ENCODE results near the gene DMD. TPM values are rescaled to one million over a fixed set of nuclear protein-coding genes. Genes with fewer than 3 reads are reported as not detected.

DMD gene
- total and polyA plus RNA-seq, 12 donors, result 28.5 to 228 (median 168) TPM

- intact Hi-C loops (cut with DNase I), result no loop called here
Observed at GRCh38 chrX:31190221-31190975, 2021.0 kb downstream of the DMD start.

GRCh38 chrX:31186693-31187338, 2024.5 kb downstream of the DMD start:
- peaks cover 0 to 7% (median 0%) of the 10 kb centered on the region in 9 donors for H3K36me3 ChIP-seq
- no peak for TF ChIP-seq CTCF (IDR thresholded peaks at IDR 0.05)
- DNase-seq, result no peak
- WGBS, 2 donors, result 74 to 75% methylated on average over 3 of the region's 3 CpGs
- H3K27ac ChIP-seq, result peak overlapping the region in 4 of 10 donors; percentile 35 to 52 (median 44)
- ATAC-seq, result peak in 4 of 8 donors; percentile 24 to 63 (median 32)
- H3K4me1 ChIP-seq, result peaks cover 0 to 13% (median 0%) of the 10 kb centered on the region in 9 donors
- H3K9me3 ChIP-seq, result no peaks in the 10 kb centered on the region
- intact Hi-C loops (cut with DNase I), result no loop called here
- H3K27me3 ChIP-seq, result no peaks in the 10 kb centered on the region
- H3K4me3 ChIP-seq, result no peak overlapping the region

More at GRCh38 chrX:31190221-31190975, 2021.0 kb downstream of the DMD start:
- Histone ChIP-seq H3K36me3 (peaks cover 0 to 4% (median 0%) of the 10 kb centered on the region in 9 donors), H3K27ac (peak overlapping the region in 3 of 10 donors; percentile 1 to 35 (median 6)), H3K4me3 (no peak overlapping the region), H3K4me1 (peaks cover 0 to 16% (median 0%) of the 10 kb centered on the region in 9 donors), H3K27me3 (no peaks in the 10 kb centered on the region), H3K9me3 (no peaks in the 10 kb centered on the region)
- WGBS, 2 donors, result 59% methylated on average over 8 to 9 of the region's 11 CpGs
- no peak for DNase-seq
- no peak for TF ChIP-seq CTCF (IDR thresholded peaks at IDR 0.05)
- ATAC-seq, result peak in 1 of 8 donors; percentile 3

- DNase-seq, result no peak
- Histone ChIP-seq H3K36me3 (peaks cover 0 to 14% (median 0%) of the 10 kb centered on the region in 9 donors), H3K4me1 (peaks cover 0 to 13% (median 0%) of the 10 kb centered on the region in 9 donors), H3K27me3 (no peaks in the 10 kb centered on the region), H3K27ac (peak overlapping the region in 4 of 10 donors; percentile 29 to 47 (median 36)), H3K4me3 (no peak overlapping the region), H3K9me3 (no peaks in the 10 kb centered on the region)
- peak in 5 of 8 donors; percentile 35 to 75 (median 65) for ATAC-seq
- intact Hi-C loops (cut with DNase I), result no loop called here
- no peak for TF ChIP-seq CTCF (IDR thresholded peaks at IDR 0.05)
- 48 to 57% methylated on average over 1 of the region's 1 CpG for WGBS, 2 donors
Observed at GRCh38 chrX:31185884-31186283, 2025.5 kb downstream of the DMD start.

- no peak overlapping the region for H3K4me3 ChIP-seq
- 66 to 74% methylated on average over 4 of the region's 4 CpGs for WGBS, 2 donors
- intact Hi-C loops (cut with DNase I), result no loop called here
- no peaks in the 10 kb centered on the region for H3K9me3 ChIP-seq
- H3K27ac ChIP-seq, result no peak overlapping the region
- H3K4me1 ChIP-seq, result peaks cover 0 to 4% (median 0%) of the 10 kb centered on the region in 9 donors
- no peak for ATAC-seq
- DNase-seq, result no peak
- TF ChIP-seq CTCF (IDR thresholded peaks at IDR 0.05), result no peak
- peaks cover 0 to 52% (median 0%) of the 10 kb centered on the region in 9 donors for H3K36me3 ChIP-seq
- no peaks in the 10 kb centered on the region for H3K27me3 ChIP-seq
Observed at GRCh38 chrX:31181377-31182000, 2029.9 kb downstream of the DMD start.
